Measurements from ENCODE around the gene WWTR1. TPM values are rescaled to one million over a fixed set of nuclear protein-coding genes. Genes with fewer than 3 reads are reported as not detected.

The WWTR1 gene
- total and polyA plus RNA-seq, 2 of the 8 experiments (the other 6 are each of a cell fraction or from before 2014, with no cell fraction given): 15.7 to 18.6 TPM

DNA sequence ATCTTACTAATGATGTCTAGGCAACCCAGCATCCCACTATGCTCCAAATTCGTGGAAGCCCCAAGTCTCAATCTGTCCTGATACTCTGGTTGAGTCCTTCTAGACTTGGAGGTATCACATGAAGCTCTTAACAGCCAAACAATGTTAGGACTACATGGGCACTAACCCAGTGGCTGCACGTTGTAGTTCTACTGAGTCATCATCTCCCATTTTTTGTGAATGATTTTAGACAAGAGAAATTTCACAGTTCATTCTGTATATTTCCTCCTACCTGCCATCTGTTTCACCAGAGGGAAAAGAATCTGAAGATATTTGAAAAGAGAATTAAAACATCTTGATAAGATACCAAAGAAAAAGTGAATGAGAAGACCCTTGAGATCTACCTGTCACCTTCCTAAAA is 9.8 kb upstream of the WWTR1 start:
- no peak overlapping the region for H3K9ac ChIP-seq (replicated peaks in 1 of 4; ENCODE audit: extremely low read depth in 1 of 4, low read depth in 3 of 4, low read length in 3 of 4)
- ChIA-PET POLR2A (ENCODE audit: partially characterized antibody) (interaction anchor here (1.2 kb wide), 1 partner anchor 9 kb away, joined by 6 read pairs; no protein-coding TSS in a partner anchor), CTCF (ENCODE audit: partially characterized antibody) (interaction anchor here (0.7 to 1.1 kb wide), 2 partner anchors 20 to 577 kb away, joined by 3 to 4 read pairs; no protein-coding TSS in a partner anchor)
- H4K20me1 ChIP-seq (replicated peaks in 1 of 2; ENCODE audit: control insufficient read depth in 1 of 2, insufficient read depth in 2 of 2, low read length in 2 of 2): no peaks in the 10 kb centered on the region
- DNase-seq (ENCODE audit: low read depth in 1 of 2, low spot score in 2 of 2) (no peak), FAIRE-seq (no peak)
- no peak overlapping the region for H3K23ac ChIP-seq (ENCODE audit: insufficient read length)
- no peak overlapping the region for H2BK15ac ChIP-seq (ENCODE audit: low read length)
- no peak overlapping the region for H3K14ac ChIP-seq (ENCODE audit: insufficient read length)
- no peak for TF ChIP-seq SIX5 (IDR thresholded peaks at IDR 0.05; ENCODE audit: low read depth, low read length)
- no peak overlapping the region for H2BK120ac ChIP-seq (replicated peaks; ENCODE audit: low read depth, low read length)
- H3K79me1 ChIP-seq (ENCODE audit: low read depth, low read length): no peaks in the 10 kb centered on the region
- no peak overlapping the region for H3K4ac ChIP-seq (replicated peaks; ENCODE audit: insufficient read length, low read depth, low read length)
- no peak overlapping the region for H2BK12ac ChIP-seq (ENCODE audit: low read depth, low read length)
- H4K8ac ChIP-seq (ENCODE audit: extremely low read depth, insufficient read depth, low read length): no peak overlapping the region
- H3K4me1 ChIP-seq (replicated peaks in 1 of 4; ENCODE audit: control insufficient read depth in 3 of 4, insufficient read depth in 4 of 4, low read length in 3 of 4): peaks cover 4 to 15% (median 8%) of the 10 kb centered on the region in 4 experiments
- H2BK5ac ChIP-seq (ENCODE audit: low read depth, low read length): no peak overlapping the region
- no peak overlapping the region for H2AK5ac ChIP-seq (ENCODE audit: low read depth, low read length)
- no peak overlapping the region for H3K4me3 ChIP-seq (ENCODE audit: extremely low read depth in 1 of 4, insufficient read depth in 2 of 4, low read depth in 3 of 4, low read length in 4 of 4)
- H3K79me2 ChIP-seq (ENCODE audit: control insufficient read depth in 1 of 2, insufficient read depth in 2 of 2, low read length in 2 of 2): no peaks in the 10 kb centered on the region
- H3K27me3 ChIP-seq (replicated peaks in 1 of 4; ENCODE audit: control insufficient read depth in 3 of 4, extremely low read depth in 1 of 4, insufficient read depth in 3 of 4, low read length in 3 of 4): peaks cover 0 to 20% (median 5%) of the 10 kb centered on the region in 4 experiments; a peak in 5 of 7 replicates
- no peaks in the 10 kb centered on the region for H3K9me3 ChIP-seq (ENCODE audit: insufficient read depth in 2 of 2, low read depth in 1 of 2, low read length in 1 of 2)
- H3K23me2 ChIP-seq (ENCODE audit: low read depth, low read length): no peaks in the 10 kb centered on the region
- no peaks in the 10 kb centered on the region for H3K36me3 ChIP-seq (ENCODE audit: control insufficient read depth in 2 of 4, insufficient read depth in 4 of 4, low read length in 3 of 4)
- H4K5ac ChIP-seq (ENCODE audit: insufficient read length, low read depth, low read length): no peak overlapping the region
- no peak overlapping the region for H4K91ac ChIP-seq (replicated peaks; ENCODE audit: insufficient read length, low read length)
- H3K18ac ChIP-seq (ENCODE audit: extremely low read depth, low read length): no peak overlapping the region
- 93% methylated on average over 2 of the region's 2 CpGs; no CpG with 5 or more reads in 1 of the 2 experiments for WGBS, 2 experiments (ENCODE audit: extremely low coverage in 1 of 2, insufficient coverage in 1 of 2, insufficient read length in 1 of 2, insufficient replicate concordance in 2 of 2, low coverage in 1 of 2, low lambda C conversion rate in 2 of 2, missing lambda C conversion rate in 1 of 2)
- H2BK20ac ChIP-seq (ENCODE audit: low read length): no peak overlapping the region
- H3K4me2 ChIP-seq (ENCODE audit: insufficient read depth in 1 of 2, low read depth in 2 of 2, low read length in 2 of 2): no peak overlapping the region
- no peak overlapping the region for H3K27ac ChIP-seq (ENCODE audit: low read depth, low read length)
- no peak overlapping the region for H3K56ac ChIP-seq (replicated peaks; ENCODE audit: insufficient read length, low read depth, low read length)
- H2AFZ ChIP-seq (ENCODE audit: low read length): no peak overlapping the region
